BLaER1 treated with 17β-estradiol and CSF1 and Interleukin-3, amounts not matched to agents 10 nM and 100 nM (cell line): ENCODE results near the gene GPR141.

Source experiments
- H3K27ac ChIP-seq, 11 experiments: shearing (Covaris generic); formaldehyde crosslinking; 2 replicates each; pipeline ENCODE4 v1.8.1; 2022
- H3K27me3 ChIP-seq, 11 experiments: shearing (Covaris generic); formaldehyde crosslinking; 2 replicates each; pipeline ENCODE4 v1.8.1; 2022
- H3K36me3 ChIP-seq, 11 experiments: shearing (Covaris generic); formaldehyde crosslinking; 2 replicates each; pipeline ENCODE4 v1.8.1; 2022
- H3K4me1 ChIP-seq, 10 experiments: shearing (Covaris generic); formaldehyde crosslinking; 2 replicates each; pipeline ENCODE4 v1.8.1; 2022
- H3K4me2 ChIP-seq, 11 experiments: shearing (Covaris generic); formaldehyde crosslinking; 2 replicates each; pipeline ENCODE4 v1.8.1; 2022
- H3K4me3 ChIP-seq, 10 experiments: shearing (Covaris generic); formaldehyde crosslinking; 2 replicates each; pipeline ENCODE4 v1.8.1; 2022
- H3K9ac ChIP-seq, 11 experiments: shearing (Covaris generic); formaldehyde crosslinking; 2 replicates each; pipeline ENCODE4 v1.8.1; 2022
- H3K9me3 ChIP-seq, 11 experiments: shearing (Covaris generic); formaldehyde crosslinking; replicated peaks in 1 of 11; 2 replicates each; pipeline ENCODE4 v1.8.1; 2022
- H4K20me1 ChIP-seq, 11 experiments: shearing (Covaris generic); formaldehyde crosslinking; 2 replicates each; pipeline ENCODE4 v1.8.1; 2022
- Cebpa-rat ChIP-seq, 11 experiments: shearing (Covaris generic); IDR thresholded peaks; 2 replicates each; pipeline ENCODE4 v1.8.1; 2022

GPR141 gene

GRCh38 chr7:37683246-37684120, at the start of gene GPR141:
TSS of gene GPR141 (plus strand) at chr7:37683766. CDS start at chr7:37740394, 56,628 bp downstream.
- H3K4me1 ChIP-seq = peaks cover 35 to 59% (median 51%) of the 10 kb centered on the region in 10 experiments
- TF ChIP-seq Cebpa-rat (IDR thresholded peaks at IDR 0.05) = peak in 3 of 11 experiments; percentile 52 to 87 (median 76); a peak in 5 of 22 replicates
- H3K27ac ChIP-seq = peak within 1 kb of the TSS in 10 of 11 experiments; percentile 13 to 80 (median 70); a peak in 18 of 22 replicates
- 0 out of 22 replicates have a peak, but pooled peaks cover 0 to 4% (median 0%) of the 10 kb centered on the region in 11 experiments for H3K36me3 ChIP-seq
- H3K27me3 ChIP-seq = peaks cover 0 to 26% (median 0%) of the 10 kb centered on the region in 11 experiments; a peak in 4 of 22 replicates
- peak within 1 kb of the TSS in 7 of 11 experiments; percentile 16 to 73 (median 52); a peak in 9 of 22 replicates for H3K9ac ChIP-seq
- peak within 1 kb of the TSS; percentile 63 to 88 (median 72) for H3K4me2 ChIP-seq
- peak within 1 kb of the TSS in 4 of 10 experiments; percentile 6 to 47 (median 32); a peak in 5 of 20 replicates for H3K4me3 ChIP-seq
- H4K20me1 ChIP-seq = no peaks in the 10 kb centered on the region
- no peaks in the 10 kb centered on the region; a peak in 1 of 22 replicates for H3K9me3 ChIP-seq

DNA sequence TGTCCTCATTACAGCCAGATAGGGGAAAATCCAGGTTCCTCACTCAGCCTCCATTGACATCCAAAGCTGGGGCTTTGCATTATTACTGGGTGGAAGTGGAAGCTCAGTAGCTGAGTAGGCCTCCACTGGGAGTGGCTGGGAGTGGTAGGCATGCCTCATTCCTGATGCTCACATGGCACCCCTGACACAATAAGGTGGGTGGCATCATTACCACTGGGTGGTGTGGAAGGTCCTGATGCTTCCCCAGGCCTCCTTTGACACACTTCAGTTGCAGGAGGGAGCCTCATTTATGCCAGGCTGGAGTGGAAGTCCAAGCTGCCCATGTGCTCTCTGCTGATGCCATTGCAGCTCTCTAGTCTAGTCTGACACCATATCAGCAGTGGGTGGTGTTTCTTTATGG, 48.2 kb upstream of the GPR141 start:
- no peak overlapping the region for H3K4me3 ChIP-seq
- H3K27ac ChIP-seq = no peak overlapping the region
- no peaks in the 10 kb centered on the region for H3K4me1 ChIP-seq
- H3K36me3 ChIP-seq = no peaks in the 10 kb centered on the region
- no peak overlapping the region for H3K4me2 ChIP-seq
- H3K9me3 ChIP-seq = peaks cover 20 to 45% (median 32%) of the 10 kb centered on the region in 11 experiments; a peak in 21 of 22 replicates
- no peak for TF ChIP-seq Cebpa-rat (IDR thresholded peaks at IDR 0.05)
- H3K9ac ChIP-seq = no peak overlapping the region
- no peaks in the 10 kb centered on the region for H3K27me3 ChIP-seq
- H4K20me1 ChIP-seq = no peaks in the 10 kb centered on the region

GRCh38 chr7:37642028-37642540, 41.5 kb upstream of the GPR141 start:
- Histone ChIP-seq H3K27me3 (no peaks in the 10 kb centered on the region), H3K36me3 (no peaks in the 10 kb centered on the region), H3K9ac (no peak overlapping the region), H4K20me1 (no peaks in the 10 kb centered on the region), H3K4me3 (no peak overlapping the region), H3K27ac (no peak overlapping the region), H3K4me2 (no peak overlapping the region), H3K9me3 (peaks cover 3 to 22% (median 11%) of the 10 kb centered on the region in 11 experiments; a peak in 18 of 22 replicates), H3K4me1 (peaks cover 0 to 12% (median 0%) of the 10 kb centered on the region in 10 experiments; a peak in 4 of 20 replicates)
- TF ChIP-seq Cebpa-rat (IDR thresholded peaks at IDR 0.05) = no peak

DNA sequence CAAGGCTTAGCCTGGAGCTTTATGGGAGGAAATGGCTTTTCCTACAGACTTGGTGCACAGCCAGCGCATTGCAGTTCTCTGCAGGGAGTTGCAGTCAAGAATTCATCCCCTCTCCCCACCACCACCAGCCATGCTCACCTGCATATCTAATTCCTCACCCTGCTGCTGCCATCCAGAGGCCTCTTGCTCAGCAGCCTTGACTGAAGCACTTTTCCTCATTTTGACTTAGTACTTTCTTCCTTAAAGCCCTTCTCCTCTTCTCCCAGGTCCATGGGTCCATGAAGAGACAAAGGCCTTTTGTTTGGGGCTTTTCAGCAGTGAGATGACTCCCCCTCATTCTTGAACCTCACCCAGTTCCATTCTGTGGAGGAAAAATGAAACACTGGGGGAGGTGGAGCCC, 39.7 kb upstream of the GPR141 start:
- no peak for TF ChIP-seq Cebpa-rat (IDR thresholded peaks at IDR 0.05)
- no peaks in the 10 kb centered on the region for H3K27me3 ChIP-seq
- peaks cover 0 to 9% (median 0%) of the 10 kb centered on the region in 11 experiments; a peak in 2 of 22 replicates for H3K9me3 ChIP-seq
- no peak overlapping the region for H3K4me3 ChIP-seq
- H3K36me3 ChIP-seq = no peaks in the 10 kb centered on the region
- H3K9ac ChIP-seq = no peak overlapping the region
- no peaks in the 10 kb centered on the region for H4K20me1 ChIP-seq
- no peak overlapping the region for H3K27ac ChIP-seq
- H3K4me2 ChIP-seq = no peak overlapping the region
- peaks cover 0 to 12% (median 0%) of the 10 kb centered on the region in 10 experiments; a peak in 4 of 20 replicates for H3K4me1 ChIP-seq

- Histone ChIP-seq H3K4me1 (peaks cover 0 to 12% (median 0%) of the 10 kb centered on the region in 10 experiments; a peak in 4 of 20 replicates), H3K4me2 (peak overlapping the region in 4 of 11 experiments; percentile 2 to 64 (median 37); a peak in 5 of 22 replicates), H3K4me3 (no peak overlapping the region), H4K20me1 (no peaks in the 10 kb centered on the region), H3K27ac (no peak overlapping the region), H3K27me3 (no peaks in the 10 kb centered on the region), H3K9ac (no peak overlapping the region), H3K9me3 (0 out of 22 replicates have a peak, but pooled peaks cover 0 to 6% (median 0%) of the 10 kb centered on the region in 11 experiments), H3K36me3 (no peaks in the 10 kb centered on the region)
- TF ChIP-seq Cebpa-rat (IDR thresholded peaks at IDR 0.05) = no peak
Observed at GRCh38 chr7:37645282-37646050, 38.1 kb upstream of the GPR141 start.

- H3K9ac ChIP-seq = no peak overlapping the region
- peaks cover 0 to 7% (median 0%) of the 10 kb centered on the region in 11 experiments; a peak in 2 of 22 replicates for H3K9me3 ChIP-seq
- peaks cover 4 to 16% (median 13%) of the 10 kb centered on the region in 10 experiments; a peak in 17 of 20 replicates for H3K4me1 ChIP-seq
- TF ChIP-seq Cebpa-rat (IDR thresholded peaks at IDR 0.05) = no peak
- no peaks in the 10 kb centered on the region for H3K27me3 ChIP-seq
- peak overlapping the region; percentile 32 to 59 (median 45) for H3K4me2 ChIP-seq
- no peak overlapping the region for H3K27ac ChIP-seq
- no peaks in the 10 kb centered on the region for H4K20me1 ChIP-seq
- H3K36me3 ChIP-seq = no peaks in the 10 kb centered on the region
- H3K4me3 ChIP-seq = no peak overlapping the region
Observed at GRCh38 chr7:37656913-37657530, 26.5 kb upstream of the GPR141 start.

DNA sequence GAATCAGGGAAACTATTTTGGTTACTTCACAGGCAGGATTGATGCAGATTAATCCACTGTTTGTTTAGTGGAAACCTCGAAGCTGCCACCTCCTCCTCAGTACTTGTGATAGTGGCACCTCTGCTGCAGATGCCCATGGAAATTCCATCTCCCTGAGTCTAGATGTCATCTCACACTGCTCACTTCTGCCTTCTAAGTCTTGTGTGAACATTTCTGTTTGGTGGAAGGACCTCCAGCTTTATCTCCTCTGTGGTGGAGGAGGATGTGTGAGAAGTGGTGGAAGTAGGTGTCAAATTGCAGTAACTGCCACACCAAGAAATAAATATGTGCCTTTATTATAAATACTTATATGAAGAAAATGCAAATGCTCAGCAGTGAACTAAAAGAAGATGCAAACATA, 25.8 kb upstream of the GPR141 start:
- Histone ChIP-seq H3K36me3 (no peaks in the 10 kb centered on the region), H4K20me1 (no peaks in the 10 kb centered on the region), H3K4me1 (peaks cover 4 to 16% (median 13%) of the 10 kb centered on the region in 10 experiments; a peak in 17 of 20 replicates), H3K27me3 (no peaks in the 10 kb centered on the region), H3K9ac (no peak overlapping the region), H3K27ac (no peak overlapping the region), H3K9me3 (peaks cover 0 to 7% (median 2%) of the 10 kb centered on the region in 11 experiments; a peak in 14 of 22 replicates), H3K4me2 (peak overlapping the region in 9 of 11 experiments; percentile 32 to 59 (median 48); a peak in 17 of 22 replicates), H3K4me3 (no peak overlapping the region)
- no peak for TF ChIP-seq Cebpa-rat (IDR thresholded peaks at IDR 0.05)

GRCh38 chr7:37659971-37660565, 23.5 kb upstream of the GPR141 start:
- Histone ChIP-seq H3K27me3 (no peaks in the 10 kb centered on the region), H3K4me3 (no peak overlapping the region), H3K27ac (no peak overlapping the region), H3K4me2 (no peak overlapping the region), H3K9me3 (peaks cover 0 to 15% (median 10%) of the 10 kb centered on the region in 11 experiments; a peak in 17 of 22 replicates), H3K36me3 (no peaks in the 10 kb centered on the region), H3K4me1 (peaks cover 24 to 38% (median 32%) of the 10 kb centered on the region in 10 experiments), H4K20me1 (no peaks in the 10 kb centered on the region), H3K9ac (no peak overlapping the region)
- TF ChIP-seq Cebpa-rat (IDR thresholded peaks at IDR 0.05) = no peak
